H1 (cell line): Measurements from ENCODE around the gene RD3L. TPM values are rescaled to one million over a fixed set of nuclear protein-coding genes. Genes with fewer than 3 reads are reported as not detected.

ENCODE experiments used
- CHD2 ChIP-seq: IDR thresholded peaks from 2 replicates; pipeline ENCODE4 v1.6.1; 2012; ENCODE audit warnings: low read length, improper control_type of control experiment
- EP300 ChIP-seq, 2 experiments: IDR thresholded peaks; 1 replicate in 1 of 2; 2 replicates in 1 of 2; pipeline ENCODE4 v1.6.1; 2011 to 2012; ENCODE audit warnings: low read depth in 2 of 2, low read length in 2 of 2, mild to moderate bottlenecking in 2 of 2, borderline replicate concordance in 1 of 2, inconsistent platforms in 1 of 2, moderate library complexity in 1 of 2
- FOSL1 ChIP-seq: IDR thresholded peaks from 2 replicates; pipeline ENCODE4 v1.6.1; 2011; ENCODE audit warnings: mild to moderate bottlenecking, low read depth, low read length, moderate library complexity; ENCODE audit not compliant: insufficient read depth
- GABPA ChIP-seq: IDR thresholded peaks from 2 replicates; pipeline ENCODE4 v1.6.1; 2011; ENCODE audit warnings: mild to moderate bottlenecking, low read length, moderate library complexity, borderline replicate concordance; ENCODE audit not compliant: insufficient read depth
- POLR2AphosphoS5 ChIP-seq: IDR thresholded peaks from 2 replicates; pipeline ENCODE4 v1.6.1; 2011; ENCODE audit warnings: low read depth, low read length
- SP2 ChIP-seq: IDR thresholded peaks from 2 replicates; pipeline ENCODE4 v1.6.1; 2012; ENCODE audit warnings: mild to moderate bottlenecking, low read length, inconsistent platforms
- SUZ12 ChIP-seq: fragments of 200-600 bp; sonication (generic); IDR thresholded peaks from 2 replicates; pipeline ENCODE4 v1.6.1; 2012; ENCODE audit warnings: mild to moderate bottlenecking, inconsistent platforms, low read length, moderate library complexity, mixed read lengths
- TBP ChIP-seq: IDR thresholded peaks from 2 replicates; pipeline ENCODE4 v1.6.1; 2011; ENCODE audit warnings: low read depth, low read length, improper control_type of control experiment
- polyA plus RNA-seq, 7 experiments: library from polyadenylated mRNA; depleted of rRNA in 3 of 7; stranded (reverse) in 5 of 7; unstranded in 2 of 7; fragments of >200 nt in 5 of 7; fragments of 200-250 nt in 2 of 7; gene quantifications; 1 replicate in 5 of 7; 2 replicates in 1 of 7; 4 replicates in 1 of 7; pipeline versions ENCODE4 v1.2.1 to v1.2.3, GENCODE V29; 2011 to 2013; ENCODE audit warnings: missing spikeins in 2 of 7, mixed read lengths in 2 of 7
- total RNA-seq: library from RNA; stranded (reverse); fragmentation: NEBNext Ultra II Directional; extraction: Animal tissue kit (Norgen Biotek cat#: 25700); gene quantifications from 2 replicates; pipeline ENCODE4 v1.2.1, GENCODE V29; 2021
- TF ChIP-seq, protein P1 (sequence below): fragments of 300-600 bp; sonication (generic); IDR thresholded peaks from 2 replicates; pipeline ENCODE4 v1.7.1; 2012; ENCODE audit warnings: low read length, moderate library complexity, mild to moderate bottlenecking, inconsistent platforms; ENCODE audit not compliant: insufficient replicate concordance
- TF ChIP-seq, protein P2 (sequence below): IDR thresholded peaks from 2 replicates; pipeline ENCODE4 v1.6.1; 2011; ENCODE audit warnings: low read length, improper control_type of control experiment

The RD3L gene
- total and polyA plus RNA-seq, 2 of the 8 experiments (the other 6 are each of a cell fraction or from before 2014, with no cell fraction given) = not detected

DNA sequence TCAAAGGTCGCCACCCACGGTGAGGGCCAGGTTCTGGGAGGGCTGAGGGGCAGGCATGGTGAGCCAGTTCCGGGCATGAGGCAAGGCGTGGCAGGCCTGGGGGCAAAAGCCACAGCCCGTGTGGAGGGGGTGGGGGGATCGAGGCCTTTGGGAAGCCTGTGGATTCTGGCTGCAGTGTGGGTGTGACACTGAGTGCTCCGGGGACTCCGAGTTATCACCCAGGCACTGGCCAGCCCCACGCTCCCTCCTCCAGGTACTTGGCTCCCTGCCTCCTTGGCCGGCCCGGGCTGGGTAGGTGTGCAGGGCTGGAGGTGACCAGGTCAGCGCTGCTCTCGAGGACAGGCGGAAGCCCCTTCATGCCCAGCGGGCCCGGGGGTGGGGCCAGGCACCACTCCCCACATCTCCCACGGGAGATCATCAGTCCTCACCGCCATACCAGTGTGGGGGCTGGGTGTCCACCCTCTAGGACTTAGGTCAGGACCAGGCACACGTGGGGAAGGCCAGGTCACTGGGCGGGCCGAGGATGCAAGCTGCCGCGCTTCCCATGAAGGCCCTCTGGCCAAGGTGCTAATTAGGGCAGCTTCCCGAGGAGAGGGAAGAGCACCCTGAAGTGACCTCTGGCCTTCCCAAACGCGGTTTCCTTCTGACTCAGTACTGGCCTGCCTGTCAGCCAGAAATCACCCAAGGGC lies 48.2 kb downstream of the RD3L start (continued):
- TF ChIP-seq, protein P1, sequence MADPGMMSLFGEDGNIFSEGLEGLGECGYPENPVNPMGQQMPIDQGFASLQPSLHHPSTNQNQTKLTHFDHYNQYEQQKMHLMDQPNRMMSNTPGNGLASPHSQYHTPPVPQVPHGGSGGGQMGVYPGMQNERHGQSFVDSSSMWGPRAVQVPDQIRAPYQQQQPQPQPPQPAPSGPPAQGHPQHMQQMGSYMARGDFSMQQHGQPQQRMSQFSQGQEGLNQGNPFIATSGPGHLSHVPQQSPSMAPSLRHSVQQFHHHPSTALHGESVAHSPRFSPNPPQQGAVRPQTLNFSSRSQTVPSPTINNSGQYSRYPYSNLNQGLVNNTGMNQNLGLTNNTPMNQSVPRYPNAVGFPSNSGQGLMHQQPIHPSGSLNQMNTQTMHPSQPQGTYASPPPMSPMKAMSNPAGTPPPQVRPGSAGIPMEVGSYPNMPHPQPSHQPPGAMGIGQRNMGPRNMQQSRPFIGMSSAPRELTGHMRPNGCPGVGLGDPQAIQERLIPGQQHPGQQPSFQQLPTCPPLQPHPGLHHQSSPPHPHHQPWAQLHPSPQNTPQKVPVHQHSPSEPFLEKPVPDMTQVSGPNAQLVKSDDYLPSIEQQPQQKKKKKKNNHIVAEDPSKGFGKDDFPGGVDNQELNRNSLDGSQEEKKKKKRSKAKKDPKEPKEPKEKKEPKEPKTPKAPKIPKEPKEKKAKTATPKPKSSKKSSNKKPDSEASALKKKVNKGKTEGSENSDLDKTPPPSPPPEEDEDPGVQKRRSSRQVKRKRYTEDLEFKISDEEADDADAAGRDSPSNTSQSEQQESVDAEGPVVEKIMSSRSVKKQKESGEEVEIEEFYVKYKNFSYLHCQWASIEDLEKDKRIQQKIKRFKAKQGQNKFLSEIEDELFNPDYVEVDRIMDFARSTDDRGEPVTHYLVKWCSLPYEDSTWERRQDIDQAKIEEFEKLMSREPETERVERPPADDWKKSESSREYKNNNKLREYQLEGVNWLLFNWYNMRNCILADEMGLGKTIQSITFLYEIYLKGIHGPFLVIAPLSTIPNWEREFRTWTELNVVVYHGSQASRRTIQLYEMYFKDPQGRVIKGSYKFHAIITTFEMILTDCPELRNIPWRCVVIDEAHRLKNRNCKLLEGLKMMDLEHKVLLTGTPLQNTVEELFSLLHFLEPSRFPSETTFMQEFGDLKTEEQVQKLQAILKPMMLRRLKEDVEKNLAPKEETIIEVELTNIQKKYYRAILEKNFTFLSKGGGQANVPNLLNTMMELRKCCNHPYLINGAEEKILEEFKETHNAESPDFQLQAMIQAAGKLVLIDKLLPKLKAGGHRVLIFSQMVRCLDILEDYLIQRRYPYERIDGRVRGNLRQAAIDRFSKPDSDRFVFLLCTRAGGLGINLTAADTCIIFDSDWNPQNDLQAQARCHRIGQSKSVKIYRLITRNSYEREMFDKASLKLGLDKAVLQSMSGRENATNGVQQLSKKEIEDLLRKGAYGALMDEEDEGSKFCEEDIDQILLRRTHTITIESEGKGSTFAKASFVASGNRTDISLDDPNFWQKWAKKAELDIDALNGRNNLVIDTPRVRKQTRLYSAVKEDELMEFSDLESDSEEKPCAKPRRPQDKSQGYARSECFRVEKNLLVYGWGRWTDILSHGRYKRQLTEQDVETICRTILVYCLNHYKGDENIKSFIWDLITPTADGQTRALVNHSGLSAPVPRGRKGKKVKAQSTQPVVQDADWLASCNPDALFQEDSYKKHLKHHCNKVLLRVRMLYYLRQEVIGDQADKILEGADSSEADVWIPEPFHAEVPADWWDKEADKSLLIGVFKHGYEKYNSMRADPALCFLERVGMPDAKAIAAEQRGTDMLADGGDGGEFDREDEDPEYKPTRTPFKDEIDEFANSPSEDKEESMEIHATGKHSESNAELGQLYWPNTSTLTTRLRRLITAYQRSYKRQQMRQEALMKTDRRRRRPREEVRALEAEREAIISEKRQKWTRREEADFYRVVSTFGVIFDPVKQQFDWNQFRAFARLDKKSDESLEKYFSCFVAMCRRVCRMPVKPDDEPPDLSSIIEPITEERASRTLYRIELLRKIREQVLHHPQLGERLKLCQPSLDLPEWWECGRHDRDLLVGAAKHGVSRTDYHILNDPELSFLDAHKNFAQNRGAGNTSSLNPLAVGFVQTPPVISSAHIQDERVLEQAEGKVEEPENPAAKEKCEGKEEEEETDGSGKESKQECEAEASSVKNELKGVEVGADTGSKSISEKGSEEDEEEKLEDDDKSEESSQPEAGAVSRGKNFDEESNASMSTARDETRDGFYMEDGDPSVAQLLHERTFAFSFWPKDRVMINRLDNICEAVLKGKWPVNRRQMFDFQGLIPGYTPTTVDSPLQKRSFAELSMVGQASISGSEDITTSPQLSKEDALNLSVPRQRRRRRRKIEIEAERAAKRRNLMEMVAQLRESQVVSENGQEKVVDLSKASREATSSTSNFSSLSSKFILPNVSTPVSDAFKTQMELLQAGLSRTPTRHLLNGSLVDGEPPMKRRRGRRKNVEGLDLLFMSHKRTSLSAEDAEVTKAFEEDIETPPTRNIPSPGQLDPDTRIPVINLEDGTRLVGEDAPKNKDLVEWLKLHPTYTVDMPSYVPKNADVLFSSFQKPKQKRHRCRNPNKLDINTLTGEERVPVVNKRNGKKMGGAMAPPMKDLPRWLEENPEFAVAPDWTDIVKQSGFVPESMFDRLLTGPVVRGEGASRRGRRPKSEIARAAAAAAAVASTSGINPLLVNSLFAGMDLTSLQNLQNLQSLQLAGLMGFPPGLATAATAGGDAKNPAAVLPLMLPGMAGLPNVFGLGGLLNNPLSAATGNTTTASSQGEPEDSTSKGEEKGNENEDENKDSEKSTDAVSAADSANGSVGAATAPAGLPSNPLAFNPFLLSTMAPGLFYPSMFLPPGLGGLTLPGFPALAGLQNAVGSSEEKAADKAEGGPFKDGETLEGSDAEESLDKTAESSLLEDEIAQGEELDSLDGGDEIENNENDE = no peak
- TF ChIP-seq FOSL1 (no peak), POLR2AphosphoS5 (no peak), TBP (no peak), EP300 (IDR thresholded peaks at IDR 0.05; ENCODE audit: borderline replicate concordance in 1 of 2, low read depth in 2 of 2, low read length in 2 of 2) (no peak), SP2 (no peak), SUZ12 (no peak), CHD2 (no peak), GABPA (no peak)
- TF ChIP-seq, protein P2, sequence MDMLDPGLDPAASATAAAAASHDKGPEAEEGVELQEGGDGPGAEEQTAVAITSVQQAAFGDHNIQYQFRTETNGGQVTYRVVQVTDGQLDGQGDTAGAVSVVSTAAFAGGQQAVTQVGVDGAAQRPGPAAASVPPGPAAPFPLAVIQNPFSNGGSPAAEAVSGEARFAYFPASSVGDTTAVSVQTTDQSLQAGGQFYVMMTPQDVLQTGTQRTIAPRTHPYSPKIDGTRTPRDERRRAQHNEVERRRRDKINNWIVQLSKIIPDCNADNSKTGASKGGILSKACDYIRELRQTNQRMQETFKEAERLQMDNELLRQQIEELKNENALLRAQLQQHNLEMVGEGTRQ = no peak
